HL-60 (cell line): ENCODE data around the gene GAB4.

ENCODE experiments used
- POLR2AphosphoS5 ChIP-seq: IDR thresholded peaks from 2 replicates; pipeline ENCODE4 v1.6.1; 2012; ENCODE audit warnings: low read depth
- SPI1 ChIP-seq: IDR thresholded peaks from 2 replicates; pipeline ENCODE4 v1.6.1; 2012; ENCODE audit warnings: low read depth, mild to moderate bottlenecking, borderline replicate concordance
- TF ChIP-seq, protein P1 (sequence below): IDR thresholded peaks from one replicate; pipeline ENCODE4 v1.5.1; 2011; ENCODE audit warnings: low read length, control low read depth, inconsistent platforms; ENCODE audit not compliant: insufficient read depth

GRCh38 chr22:16912281-16912680 lies 95.7 kb downstream of the GAB4 start:
- TF ChIP-seq, protein P1, sequence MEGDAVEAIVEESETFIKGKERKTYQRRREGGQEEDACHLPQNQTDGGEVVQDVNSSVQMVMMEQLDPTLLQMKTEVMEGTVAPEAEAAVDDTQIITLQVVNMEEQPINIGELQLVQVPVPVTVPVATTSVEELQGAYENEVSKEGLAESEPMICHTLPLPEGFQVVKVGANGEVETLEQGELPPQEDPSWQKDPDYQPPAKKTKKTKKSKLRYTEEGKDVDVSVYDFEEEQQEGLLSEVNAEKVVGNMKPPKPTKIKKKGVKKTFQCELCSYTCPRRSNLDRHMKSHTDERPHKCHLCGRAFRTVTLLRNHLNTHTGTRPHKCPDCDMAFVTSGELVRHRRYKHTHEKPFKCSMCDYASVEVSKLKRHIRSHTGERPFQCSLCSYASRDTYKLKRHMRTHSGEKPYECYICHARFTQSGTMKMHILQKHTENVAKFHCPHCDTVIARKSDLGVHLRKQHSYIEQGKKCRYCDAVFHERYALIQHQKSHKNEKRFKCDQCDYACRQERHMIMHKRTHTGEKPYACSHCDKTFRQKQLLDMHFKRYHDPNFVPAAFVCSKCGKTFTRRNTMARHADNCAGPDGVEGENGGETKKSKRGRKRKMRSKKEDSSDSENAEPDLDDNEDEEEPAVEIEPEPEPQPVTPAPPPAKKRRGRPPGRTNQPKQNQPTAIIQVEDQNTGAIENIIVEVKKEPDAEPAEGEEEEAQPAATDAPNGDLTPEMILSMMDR = no peak
- TF ChIP-seq SPI1 = no peak
- no peak for TF ChIP-seq POLR2AphosphoS5
